Measurements from ENCODE around the gene ADGRL2.
A peak's percentile ranks its signal among the peaks of the same experiment; 100 is the strongest.

ADGRL2 gene

GRCh38 chr1:81920886-81921285 lies 120.2 kb downstream of the ADGRL2 start:
- no peak for DNase-seq

DNA sequence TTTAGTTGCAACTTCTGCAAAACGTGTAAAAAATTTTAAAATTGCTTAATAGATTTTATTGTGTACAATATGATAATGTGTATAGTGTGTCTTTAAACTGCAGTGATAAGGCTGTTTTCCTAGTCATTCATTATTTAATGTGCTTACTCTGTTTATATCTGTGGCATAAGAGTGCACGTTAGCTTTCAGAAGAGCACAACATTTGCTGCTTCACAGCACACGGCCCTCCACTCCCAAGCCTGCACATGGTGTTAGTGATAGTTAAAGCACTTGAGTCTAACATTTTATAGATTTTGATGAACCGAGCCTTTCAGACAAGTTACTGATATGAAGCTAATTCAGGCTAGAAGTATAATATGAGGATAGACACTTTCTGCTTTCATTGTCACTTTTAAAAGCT lies 120.6 kb downstream of the ADGRL2 start:
- no peak for DNase-seq

DNA sequence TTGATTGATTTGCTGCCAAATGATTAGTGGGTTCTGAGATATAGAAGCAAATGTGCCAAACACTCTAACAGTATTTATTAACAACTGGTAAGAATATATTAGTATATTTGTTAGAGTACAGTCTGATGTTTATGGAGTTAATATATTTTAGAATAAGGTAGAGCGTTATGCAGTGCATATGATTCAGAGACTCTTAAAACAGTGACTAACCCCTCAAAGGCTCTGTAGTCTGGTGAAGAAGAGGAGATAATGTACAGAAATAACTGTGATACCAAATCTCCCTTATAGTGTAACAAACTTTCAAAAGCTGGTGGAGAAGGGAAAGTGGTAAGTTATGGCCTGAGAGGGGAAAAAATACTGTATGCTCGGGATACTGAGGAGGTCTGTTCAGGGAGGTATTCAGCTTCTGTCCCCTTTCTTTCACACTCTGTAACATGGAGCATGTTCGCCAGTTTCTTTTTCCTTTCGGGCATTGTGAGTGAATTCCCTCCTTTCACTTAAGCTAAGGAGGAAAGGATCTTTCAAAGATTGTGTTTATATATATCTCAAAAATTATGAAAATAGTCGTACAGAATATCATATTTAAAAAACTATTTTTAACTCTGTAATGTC lies 121.2 kb downstream of the ADGRL2 start:
- no peak for DNase-seq

- no peak for DNase-seq
These were observed 122.2 kb downstream of the ADGRL2 start for GRCh38 chr1:81922955-81923354.

- DNase-seq: no peak
These were observed 128.4 kb downstream of the ADGRL2 start for GRCh38 chr1:81929106-81929505.

DNA sequence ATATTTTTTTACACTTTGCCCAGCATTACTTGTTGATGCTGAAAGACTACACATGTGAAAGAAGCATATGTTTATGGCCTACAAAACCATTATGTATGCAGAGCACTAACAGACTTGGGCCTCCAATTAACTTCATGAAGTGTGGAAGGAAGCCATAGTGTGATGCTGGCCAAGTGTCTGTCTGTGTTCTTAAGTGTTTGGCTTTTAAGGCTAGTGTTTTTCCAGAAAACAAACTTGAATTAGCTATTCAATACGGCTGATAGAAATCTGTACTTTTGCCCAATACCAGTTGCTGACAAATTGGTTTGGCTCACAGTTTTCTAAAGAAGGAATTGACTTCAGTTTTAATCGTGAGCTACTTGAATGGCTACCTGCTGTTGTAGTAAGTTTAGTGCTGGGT lies 136.1 kb downstream of the ADGRL2 start:
- DNase-seq: no peak

GRCh38 chr1:81937791-81938450 lies 137.2 kb downstream of the ADGRL2 start:
- DNase-seq: no peak

- no peak for DNase-seq
These were observed 147.8 kb downstream of the ADGRL2 start for GRCh38 chr1:81948495-81948894.

GRCh38 chr1:81949421-81949820 lies 148.7 kb downstream of the ADGRL2 start:
- no peak for DNase-seq

DNA sequence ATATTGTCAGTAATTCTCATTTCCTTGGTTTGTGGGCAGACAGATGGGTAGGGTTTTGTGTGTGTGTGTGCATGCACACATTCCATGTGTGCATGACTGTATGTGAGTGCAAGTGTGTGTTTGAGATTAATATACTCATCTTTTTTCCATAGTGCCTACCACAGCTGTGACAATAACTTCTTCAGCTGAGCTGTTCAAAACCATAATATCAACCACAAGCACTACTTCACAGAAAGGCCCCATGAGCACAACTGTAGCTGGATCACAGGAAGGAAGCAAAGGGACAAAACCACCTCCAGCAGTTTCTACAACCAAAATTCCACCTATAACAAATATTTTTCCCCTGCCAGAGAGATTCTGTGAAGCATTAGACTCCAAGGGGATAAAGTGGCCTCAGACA lies 149.3 kb downstream of the ADGRL2 start:
- DNase-seq: no peak

DNA sequence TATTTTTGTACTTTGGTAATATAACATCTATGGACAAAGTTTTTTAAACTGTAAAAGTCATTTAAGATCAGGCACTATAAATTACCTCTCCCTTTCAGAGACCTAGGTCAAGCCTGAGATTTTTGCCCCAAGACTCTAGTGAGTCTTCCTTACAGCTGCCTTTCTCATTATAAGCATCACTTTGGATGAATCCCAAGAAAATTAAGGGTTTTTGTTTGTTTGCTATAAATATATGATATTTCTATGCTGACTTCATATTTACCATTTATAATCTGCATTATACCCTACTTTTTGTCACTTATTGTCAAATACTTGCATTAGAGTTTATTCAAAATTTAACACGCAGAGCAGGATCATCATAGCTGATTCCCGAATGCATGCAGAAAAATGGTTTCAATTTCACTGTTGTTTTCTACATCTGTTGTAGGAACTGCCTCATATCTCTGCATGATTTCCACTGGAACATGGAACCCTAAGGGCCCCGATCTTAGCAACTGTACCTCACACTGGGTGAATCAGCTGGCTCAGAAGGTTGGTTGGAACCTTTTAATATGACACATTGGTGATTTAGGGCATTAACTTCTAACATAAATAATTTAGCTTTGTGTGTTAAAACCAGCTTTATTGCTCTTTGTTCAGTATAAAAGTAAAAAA lies 150.0 kb downstream of the ADGRL2 start:
- no peak for DNase-seq

DNA sequence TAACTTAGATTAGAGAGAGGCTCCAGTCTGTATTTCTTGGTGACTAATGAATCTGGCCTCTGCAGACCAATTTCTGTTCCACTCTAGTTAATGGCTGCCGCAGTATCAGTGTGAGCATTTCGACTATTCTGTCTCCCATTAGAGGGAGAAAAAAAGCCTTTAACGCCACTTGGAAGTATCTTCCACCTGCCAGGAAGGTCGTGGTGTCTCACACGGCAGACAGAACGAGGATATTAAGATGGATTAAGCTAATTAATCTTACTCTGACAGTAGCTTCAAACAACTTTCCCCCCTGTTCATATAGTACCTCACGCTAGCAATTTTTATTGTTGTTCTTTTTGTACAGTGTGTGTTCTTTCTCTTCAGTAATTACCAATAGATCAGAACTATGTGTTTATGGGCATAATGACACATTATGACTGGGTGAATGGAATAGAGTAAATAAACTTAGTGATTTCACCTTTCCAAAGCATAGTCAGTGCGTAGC lies 153.8 kb downstream of the ADGRL2 start:
- peak; percentile 65 for DNase-seq

- DNase-seq: no peak
These were observed 167.2 kb downstream of the ADGRL2 start for GRCh38 chr1:81967951-81968350.

- no peak for DNase-seq
These were observed 169.7 kb downstream of the ADGRL2 start for GRCh38 chr1:81970416-81970815.

DNA sequence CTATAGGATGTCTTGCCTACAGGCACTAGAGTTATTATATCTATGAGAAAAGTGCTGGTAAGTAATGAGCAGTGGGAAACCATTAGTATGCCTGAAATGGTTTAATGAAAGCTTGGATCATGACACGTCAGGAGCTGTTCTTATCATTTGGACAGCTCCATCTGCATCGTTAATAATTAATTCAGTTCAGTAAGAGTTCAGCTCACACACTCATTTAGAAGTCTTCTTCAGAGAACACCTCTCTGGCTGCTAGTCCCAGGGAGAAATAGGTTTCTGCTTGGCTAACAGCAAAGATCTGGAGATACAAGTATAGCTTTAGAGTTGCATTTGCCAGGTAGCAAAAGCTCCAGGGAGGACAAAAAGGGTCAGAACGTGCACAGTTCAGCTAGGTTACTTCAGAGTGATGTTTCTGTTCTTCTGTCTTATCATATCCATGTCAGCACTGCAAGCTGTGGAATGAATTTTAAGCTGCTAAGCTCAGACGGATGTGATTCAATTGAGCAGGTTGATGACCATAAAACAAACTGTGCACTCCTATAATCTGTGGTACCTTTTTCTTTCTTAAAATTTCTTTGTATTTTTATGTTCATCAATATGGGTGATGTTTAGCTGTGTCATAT lies 173.6 kb downstream of the ADGRL2 start:
- DNase-seq: no peak

DNA sequence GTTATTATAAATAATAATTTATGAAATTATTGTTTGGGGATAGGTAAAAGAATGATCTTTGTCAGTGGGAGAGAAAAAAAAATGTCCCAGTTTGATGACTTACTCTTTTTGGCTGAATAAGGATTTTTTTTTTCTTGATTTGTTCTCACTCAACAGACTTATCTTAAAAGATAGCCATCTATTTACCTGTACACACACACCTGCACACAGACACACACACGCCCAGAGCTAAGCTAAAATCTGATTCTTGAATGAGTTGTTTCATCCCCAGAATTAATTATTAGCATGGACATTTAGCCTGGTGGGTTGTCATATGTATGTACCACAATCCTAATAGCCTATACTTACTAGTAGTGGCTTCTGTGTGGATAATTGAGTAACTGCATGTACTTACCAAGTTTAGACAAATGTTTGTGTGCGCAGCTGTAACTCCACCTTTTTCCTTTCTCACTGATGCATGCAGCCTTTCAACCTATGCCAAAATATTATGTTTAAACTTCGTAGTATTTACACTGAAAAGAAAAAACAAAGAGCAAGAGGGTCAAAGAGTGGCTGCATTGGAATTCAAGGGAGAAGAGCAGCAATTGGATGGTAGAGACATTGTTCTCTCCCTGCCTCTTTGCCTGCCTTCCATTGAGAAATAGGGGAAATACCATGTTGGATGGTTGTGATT lies 174.3 kb downstream of the ADGRL2 start:
- DNase-seq: peak; percentile 70

DNA sequence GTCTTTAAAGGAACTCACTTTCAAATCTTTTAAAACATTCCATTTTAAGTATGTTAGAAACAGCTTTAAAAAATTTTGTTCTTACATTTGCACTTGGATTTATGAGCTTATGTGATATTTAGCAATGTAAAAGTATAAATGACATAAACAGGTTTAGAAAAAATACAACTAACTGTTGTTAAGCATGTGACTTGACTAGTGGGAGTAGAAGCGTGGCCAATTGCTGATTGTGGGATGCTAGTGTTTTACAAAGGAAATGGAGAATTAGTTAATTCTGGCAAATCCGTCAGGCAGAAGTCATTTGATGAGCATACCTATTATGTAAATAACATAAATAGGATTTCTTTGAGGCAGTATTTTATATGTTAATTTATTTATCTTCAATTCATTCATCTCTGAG lies 175.8 kb downstream of the ADGRL2 start:
- DNase-seq: no peak

GRCh38 chr1:81978945-81979344 lies 178.2 kb downstream of the ADGRL2 start:
- no peak for DNase-seq

DNA sequence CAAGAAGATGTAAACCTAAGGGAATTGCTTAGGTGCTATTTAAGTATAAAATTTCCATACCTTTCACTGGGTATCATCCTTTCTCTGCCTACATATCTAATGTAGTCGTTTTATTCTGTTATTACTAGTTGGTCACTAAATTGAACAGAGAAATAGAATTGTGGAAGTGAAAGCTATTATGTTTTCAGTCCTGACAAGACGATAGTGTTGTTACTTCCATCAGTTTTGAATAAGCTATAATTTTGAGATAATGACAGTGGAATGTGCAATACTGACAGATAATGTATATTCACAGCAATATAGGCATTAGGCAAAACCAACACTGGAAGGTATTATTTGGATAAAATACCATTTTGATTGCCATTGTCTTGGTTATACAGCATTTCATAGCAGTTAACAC lies 181.8 kb downstream of the ADGRL2 start:
- no peak for DNase-seq

GRCh38 chr1:81989524-81989923 lies 188.8 kb downstream of the ADGRL2 start:
- DNase-seq: no peak

- DNase-seq: no peak
These were observed 189.5 kb downstream of the ADGRL2 start for GRCh38 chr1:81990241-81990640.

GRCh38 chr1:81998165-81998564 lies 197.4 kb downstream of the ADGRL2 start:
- no peak for DNase-seq

- no peak for DNase-seq
These were observed 198.6 kb downstream of the ADGRL2 start for GRCh38 chr1:81999364-81999763.

All from COR-L47 (cell line).